Suprapubic skin (tissue), 3 donors: ENCODE measurements around the gene ZMYND10.

Experiments
- EP300 ChIP-seq: sonication (generic); formaldehyde crosslinking; IDR thresholded peaks from one replicate; pipeline ENCODE4 v1.6.1; 2017; ENCODE audit warnings: antibody characterized with exemption
- TF ChIP-seq, protein P1 (sequence below), 2 donors: fragments of 200-600 bp in 1 of 2; fragments of 450-650 bp in 1 of 2; sonication (generic) in 1 of 2; IDR thresholded peaks; one replicate each; pipeline ENCODE4 v1.5.1; 2016 to 2019; ENCODE audit warnings: antibody characterized with exemption in 2 of 2, mild to moderate bottlenecking in 1 of 2, moderate library complexity in 1 of 2

DNA sequence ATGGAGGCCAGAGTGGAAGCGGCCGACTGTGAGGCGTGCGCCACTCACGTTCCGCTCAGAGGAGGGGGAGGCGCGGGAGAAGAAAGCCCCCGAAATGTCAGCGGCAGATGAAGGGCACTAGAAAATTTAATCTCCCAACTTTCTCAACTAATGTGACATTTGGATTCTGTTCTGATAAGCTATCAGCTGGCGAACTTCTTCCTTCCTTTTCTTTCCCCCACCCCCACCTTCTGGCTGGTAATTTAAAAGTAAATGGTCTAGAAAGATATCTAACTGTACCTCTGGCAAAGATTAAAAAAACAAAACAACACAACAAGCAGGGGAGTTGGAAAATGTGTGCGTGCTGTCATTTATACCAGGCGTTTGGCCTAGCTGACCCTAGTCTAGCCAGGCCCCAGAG, 40.2 kb upstream of the ZMYND10 start:
- no peak for TF ChIP-seq EP300
- TF ChIP-seq, protein P1, sequence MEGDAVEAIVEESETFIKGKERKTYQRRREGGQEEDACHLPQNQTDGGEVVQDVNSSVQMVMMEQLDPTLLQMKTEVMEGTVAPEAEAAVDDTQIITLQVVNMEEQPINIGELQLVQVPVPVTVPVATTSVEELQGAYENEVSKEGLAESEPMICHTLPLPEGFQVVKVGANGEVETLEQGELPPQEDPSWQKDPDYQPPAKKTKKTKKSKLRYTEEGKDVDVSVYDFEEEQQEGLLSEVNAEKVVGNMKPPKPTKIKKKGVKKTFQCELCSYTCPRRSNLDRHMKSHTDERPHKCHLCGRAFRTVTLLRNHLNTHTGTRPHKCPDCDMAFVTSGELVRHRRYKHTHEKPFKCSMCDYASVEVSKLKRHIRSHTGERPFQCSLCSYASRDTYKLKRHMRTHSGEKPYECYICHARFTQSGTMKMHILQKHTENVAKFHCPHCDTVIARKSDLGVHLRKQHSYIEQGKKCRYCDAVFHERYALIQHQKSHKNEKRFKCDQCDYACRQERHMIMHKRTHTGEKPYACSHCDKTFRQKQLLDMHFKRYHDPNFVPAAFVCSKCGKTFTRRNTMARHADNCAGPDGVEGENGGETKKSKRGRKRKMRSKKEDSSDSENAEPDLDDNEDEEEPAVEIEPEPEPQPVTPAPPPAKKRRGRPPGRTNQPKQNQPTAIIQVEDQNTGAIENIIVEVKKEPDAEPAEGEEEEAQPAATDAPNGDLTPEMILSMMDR (IDR thresholded peaks at IDR 0.05): no peak
